ENCODE results near the gene SDCBP2.

Gene SDCBP2

GRCh38 chr20:1308067-1308701 is 20.8 kb downstream of the SDCBP2 start:
- TF ChIP-seq FOXP2 (optimal IDR thresholded peaks at IDR 0.05; ENCODE audit: borderline replicate concordance, extremely low read depth, extremely low read length, insufficient read depth) = no peak
- TF ChIP-seq POLR2AphosphoS5 (IDR thresholded peaks at IDR 0.05; ENCODE audit: low read depth, low read length) = no peak
- no peak for TF ChIP-seq SIN3A (IDR thresholded peaks at IDR 0.05; ENCODE audit: borderline replicate concordance, insufficient read depth, low read length)
- TF ChIP-seq REST (IDR thresholded peaks at IDR 0.05; ENCODE audit: insufficient read depth in 1 of 2, low read depth in 2 of 2, low read length in 2 of 2) = no peak
- TF ChIP-seq TAF1 (IDR thresholded peaks at IDR 0.05; ENCODE audit: borderline replicate concordance, insufficient read depth, low read length) = no peak

- TF ChIP-seq REST (IDR thresholded peaks at IDR 0.05; ENCODE audit: insufficient read depth in 1 of 2, low read depth in 2 of 2, low read length in 2 of 2) (no peak), FOXP2 (optimal IDR thresholded peaks at IDR 0.05; ENCODE audit: borderline replicate concordance, extremely low read depth, extremely low read length, insufficient read depth) (no peak), SIN3A (IDR thresholded peaks at IDR 0.05; ENCODE audit: borderline replicate concordance, insufficient read depth, low read length) (no peak), TAF1 (IDR thresholded peaks at IDR 0.05; ENCODE audit: borderline replicate concordance, insufficient read depth, low read length) (no peak), POLR2AphosphoS5 (IDR thresholded peaks at IDR 0.05; ENCODE audit: low read depth, low read length) (no peak)
Measured at GRCh38 chr20:1307571-1307971, 21.4 kb downstream of the SDCBP2 start.

DNA sequence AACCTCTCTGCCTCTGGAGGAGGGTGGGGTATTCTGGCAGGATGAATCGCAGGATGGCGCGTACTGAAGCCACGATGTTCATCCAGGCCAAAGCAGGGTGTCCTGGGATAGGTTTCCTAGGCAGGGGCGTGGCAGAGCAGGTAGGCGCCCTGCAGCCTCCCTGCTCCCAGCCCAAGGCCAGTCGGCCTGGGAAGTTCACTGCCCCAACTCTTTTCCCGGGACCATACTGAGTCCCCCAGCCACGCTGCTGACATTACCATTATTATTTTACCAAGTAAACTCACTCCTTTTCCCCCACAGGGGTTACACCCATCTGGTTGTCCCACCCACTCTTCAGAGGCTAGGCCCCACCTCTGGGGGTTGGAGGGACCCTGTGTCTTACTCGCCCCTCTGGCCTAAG is 21.8 kb downstream of the SDCBP2 start:
- TF ChIP-seq SIN3A (IDR thresholded peaks at IDR 0.05; ENCODE audit: borderline replicate concordance, insufficient read depth, low read length) (no peak), FOXP2 (optimal IDR thresholded peaks at IDR 0.05; ENCODE audit: borderline replicate concordance, extremely low read depth, extremely low read length, insufficient read depth) (no peak), REST (IDR thresholded peaks at IDR 0.05; ENCODE audit: insufficient read depth in 1 of 2, low read depth in 2 of 2, low read length in 2 of 2) (no peak), TAF1 (IDR thresholded peaks at IDR 0.05; ENCODE audit: borderline replicate concordance, insufficient read depth, low read length) (no peak), POLR2AphosphoS5 (IDR thresholded peaks at IDR 0.05; ENCODE audit: low read depth, low read length) (no peak)

DNA sequence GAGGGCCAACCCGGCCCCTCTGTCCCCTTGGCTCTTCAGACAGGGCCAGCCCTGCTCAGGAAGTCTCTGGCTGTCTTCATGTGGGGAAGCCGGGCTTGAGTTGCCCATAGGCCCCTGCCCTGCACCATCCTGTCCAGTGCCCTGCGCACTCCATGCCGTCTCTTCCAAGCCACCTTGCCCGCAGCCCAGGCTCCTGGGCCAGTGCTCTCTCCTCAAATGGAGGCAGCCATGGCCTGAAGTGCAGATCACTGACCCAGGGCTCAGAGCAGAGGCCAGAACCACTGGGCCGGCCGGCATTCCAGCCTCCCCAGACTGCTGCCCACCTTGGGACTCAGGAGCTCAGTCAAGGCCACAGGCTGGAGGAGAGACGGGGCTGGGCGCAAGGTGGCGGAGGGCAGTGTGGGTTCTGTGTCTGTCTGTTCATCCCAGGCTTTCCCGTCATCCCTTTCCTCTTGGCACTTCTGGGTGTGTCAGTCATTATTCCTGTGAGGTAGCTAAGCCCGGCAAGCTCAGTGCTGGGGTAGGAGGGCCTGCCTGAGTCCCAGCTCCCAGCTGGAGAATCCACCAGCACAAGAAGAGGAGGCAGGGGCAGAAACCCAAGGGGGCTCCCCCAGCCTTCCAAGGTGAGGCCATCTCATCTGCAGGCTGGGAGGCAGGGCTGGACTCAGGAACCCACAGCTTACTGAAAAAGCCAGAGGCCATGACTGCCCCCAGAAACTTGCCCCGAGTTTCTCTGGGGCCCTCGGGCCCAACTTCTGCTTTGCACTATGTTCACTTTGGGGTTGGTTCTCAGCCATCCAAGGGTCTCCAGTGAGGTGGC is 22.4 kb downstream of the SDCBP2 start:
- TF ChIP-seq SIN3A (IDR thresholded peaks at IDR 0.05; ENCODE audit: borderline replicate concordance, insufficient read depth, low read length) = no peak
- no peak for TF ChIP-seq FOXP2 (optimal IDR thresholded peaks at IDR 0.05; ENCODE audit: borderline replicate concordance, extremely low read depth, extremely low read length, insufficient read depth)
- TF ChIP-seq POLR2AphosphoS5 (IDR thresholded peaks at IDR 0.05; ENCODE audit: low read depth, low read length) = no peak
- TF ChIP-seq TAF1 (IDR thresholded peaks at IDR 0.05; ENCODE audit: borderline replicate concordance, insufficient read depth, low read length) = no peak
- TF ChIP-seq REST (IDR thresholded peaks at IDR 0.05; ENCODE audit: insufficient read depth in 1 of 2, low read depth in 2 of 2, low read length in 2 of 2) = no peak
